HCT116 (cell line): ENCODE results near the gene IGDCC3. TPM values are rescaled to one million over a fixed set of nuclear protein-coding genes. Genes with fewer than 3 reads are reported as not detected.

Experiments used
- ATAC-seq: fragments of 200-7000 bp; cut with Tn5 transposase; 2 replicates; pipeline ENCODE4 v1.9.1; 2020; ENCODE audit warnings: mild to moderate bottlenecking, moderate library complexity
- BruUV-seq: library from RNA; stranded (reverse); fragments of 400-500 nt; replicated peaks from 2 replicates; lab custom pipeline; 2021; lab: Mats Ljungman, UMichigan
- CTCF ChIA-PET: fragments of 300-600 bp; sonication (Branson Sonifier 250); formaldehyde crosslinking; loops from one replicate; lab custom pipeline; 2021; ENCODE audit warnings: antibody characterized with exemption; lab: Charles Lee
- POLR2A ChIA-PET: fragments of 300-600, 350-600 bp; sonication (Branson Sonifier 250); formaldehyde crosslinking; loops from one replicate; lab custom pipeline; 2021; ENCODE audit warnings: antibody characterized with exemption; lab: Charles Lee
- RAD21 ChIA-PET, 2 experiments: fragments of 300-600 bp; sonication (Branson Sonifier 250); formaldehyde crosslinking; loops; one replicate each; lab custom pipeline; 2023; ENCODE audit warnings: low total read pairs in 2 of 2; ENCODE audit not compliant: uncharacterized antibody in 2 of 2, unreplicated experiment in 2 of 2, low non-redundant PET in 1 of 2; lab: Charles Lee
- DNase-seq: peaks from one replicate; pipeline ENCODE4 v3.0.0-alpha.2; 2010; ENCODE audit warnings: low read depth, low spot score
- H2AFZ ChIP-seq: fragments of 200-600 bp; shearing (Covaris generic), sonication (generic); 2 replicates; pipeline ENCODE4 v1.6.1; 2017; ENCODE audit warnings: low read depth, mixed run types, mixed read lengths, antibody characterized with exemption, low read length; ENCODE audit not compliant: poor library complexity, severe bottlenecking
- H3K27ac ChIP-seq: 2 replicates; pipeline ENCODE4 v1.5.1; 2012; ENCODE audit warnings: low read depth, low read length
- H3K27me3 ChIP-seq: fragments of 200-600 bp; sonication (generic); 2 replicates; pipeline ENCODE4 v1.6.1; 2016; ENCODE audit warnings: mixed run types, low read length, mixed read lengths; ENCODE audit not compliant: insufficient read depth
- H3K36me3 ChIP-seq, 2 experiments: fragments of 200-500 bp in 1 of 2; fragments of 200-600 bp in 1 of 2; sonication (Bioruptor generic) in 1 of 2; sonication (generic) in 1 of 2; 2 replicates each; pipeline versions ENCODE4 v1.5.1 to v1.6.1; 2014 to 2016; ENCODE audit warnings: low read length in 2 of 2, inconsistent platforms in 1 of 2, mixed read lengths in 1 of 2, mixed run types in 1 of 2; ENCODE audit not compliant: insufficient read depth in 2 of 2, control insufficient read depth in 1 of 2
- H3K4me1 ChIP-seq, 2 experiments: fragments of 200-600 bp in 1 of 2; sonication (generic) in 1 of 2; 2 replicates each; pipeline versions ENCODE4 v1.5.1 to v1.6.1; 2012 to 2017; ENCODE audit warnings: low read length in 2 of 2, inconsistent platforms in 1 of 2, mild to moderate bottlenecking in 1 of 2, mixed read lengths in 1 of 2, mixed run types in 1 of 2, moderate library complexity in 1 of 2; ENCODE audit not compliant: insufficient read depth in 2 of 2, control insufficient read depth in 1 of 2
- H3K4me2 ChIP-seq: fragments of 200-600 bp; sonication (generic); 2 replicates; pipeline ENCODE4 v1.6.1; 2017; ENCODE audit warnings: mixed run types, low read length, mixed read lengths
- H3K4me3 ChIP-seq, 2 experiments: fragments of 200-600 bp in 1 of 2; sonication (generic) in 1 of 2; replicated peaks in 1 of 2; 2 replicates each; pipeline ENCODE4 v1.5.1; 2011 to 2016; ENCODE audit warnings: low read length in 2 of 2, control low read depth in 1 of 2, low read depth in 1 of 2, mild to moderate bottlenecking in 1 of 2, mixed read lengths in 1 of 2, mixed run types in 1 of 2
- H3K79me2 ChIP-seq: fragments of 200-600 bp; sonication (generic); 2 replicates; pipeline ENCODE4 v1.6.1; 2017; ENCODE audit warnings: mild to moderate bottlenecking, mixed run types, low read length, moderate library complexity, mixed read lengths; ENCODE audit not compliant: insufficient read depth
- H3K9ac ChIP-seq: fragments of 200-600 bp; sonication (generic); 2 replicates; pipeline ENCODE4 v1.6.1; 2016; ENCODE audit warnings: low read length, mixed read lengths
- H3K9me2 ChIP-seq: fragments of 200-600 bp; sonication (generic), shearing (Covaris generic); 2 replicates; pipeline ENCODE4 v1.6.1; 2017; ENCODE audit warnings: mixed run types, mild to moderate bottlenecking, moderate library complexity; ENCODE audit not compliant: insufficient read depth
- H3K9me3 ChIP-seq, 2 experiments: fragments of 200-500 bp in 1 of 2; fragments of 200-600 bp in 1 of 2; sonication (Bioruptor generic) in 1 of 2; sonication (generic) in 1 of 2; 2 replicates each; pipeline ENCODE4 v1.6.1; 2014 to 2017; ENCODE audit warnings: low read length in 2 of 2, mixed read lengths in 2 of 2, inconsistent platforms in 1 of 2, low read depth in 1 of 2, mild to moderate bottlenecking in 1 of 2, mixed run types in 1 of 2, moderate library complexity in 1 of 2; ENCODE audit not compliant: control insufficient read depth in 1 of 2, insufficient read depth in 1 of 2
- H4K20me1 ChIP-seq: fragments of 200-600 bp; sonication (generic), shearing (Covaris generic); 2 replicates; pipeline ENCODE4 v1.6.1; 2017; ENCODE audit warnings: mixed run types, mild to moderate bottlenecking, moderate library complexity; ENCODE audit not compliant: insufficient read depth
- CBX3 ChIP-seq: IDR thresholded peaks from 2 replicates; pipeline ENCODE4 v1.6.1; 2012; ENCODE audit warnings: low read depth
- EGR1 ChIP-seq: IDR thresholded peaks from 2 replicates; pipeline ENCODE4 v1.6.1; 2012; ENCODE audit warnings: low read depth
- ELF1 ChIP-seq: IDR thresholded peaks from 2 replicates; pipeline ENCODE4 v1.6.1; 2012; ENCODE audit warnings: low read depth, borderline replicate concordance
- EZH2 ChIP-seq: fragments of 200-600 bp; sonication (generic); IDR thresholded peaks from 2 replicates; pipeline ENCODE4 v1.6.1; 2017; ENCODE audit warnings: antibody characterized with exemption, mixed run types
- FOSL1 ChIP-seq: IDR thresholded peaks from 2 replicates; pipeline ENCODE4 v1.6.1; 2012; ENCODE audit warnings: low read depth
- JUND ChIP-seq: IDR thresholded peaks from 2 replicates; pipeline ENCODE4 v1.6.1; 2012
- POLR2A ChIP-seq: IDR thresholded peaks from 2 replicates; pipeline ENCODE4 v1.7.0; 2011; ENCODE audit warnings: borderline replicate concordance; ENCODE audit not compliant: insufficient read depth, insufficient read length; ENCODE audit errors: extremely low read depth
- POLR2AphosphoS5 ChIP-seq: IDR thresholded peaks from 2 replicates; pipeline ENCODE4 v1.6.1; 2011; ENCODE audit warnings: mild to moderate bottlenecking, low read depth, low read length, moderate library complexity
- TCF7L2 ChIP-seq: IDR thresholded peaks from 2 replicates; pipeline ENCODE4 v1.7.0; 2011; ENCODE audit warnings: borderline replicate concordance, inconsistent platforms; ENCODE audit not compliant: insufficient read depth, insufficient read length; ENCODE audit errors: extremely low read depth
- YY1 ChIP-seq: IDR thresholded peaks from 2 replicates; pipeline ENCODE4 v1.6.1; 2011; ENCODE audit warnings: low read length, low read depth, moderate library complexity, mild to moderate bottlenecking; ENCODE audit not compliant: insufficient replicate concordance; ENCODE audit errors: extremely low read depth
- ZNF274 ChIP-seq: fragments of 200-500 bp; sonication (Bioruptor generic); IDR thresholded peaks from 2 replicates; pipeline ENCODE4 v1.6.1; 2014; ENCODE audit warnings: mild to moderate bottlenecking, low read depth, low read length, inconsistent platforms
- intact Hi-C: fragments of 100-400 bp; cut with micrococcal nuclease; formaldehyde crosslinking; loops from 2 replicates; pipeline ENCODE4 v1.10.0; 2022
- total RNA-seq: library from RNA; stranded (reverse); gene quantifications from one replicate; pipeline ENCODE4 v1.2.1, GENCODE V29; 2021; ENCODE audit not compliant: unreplicated experiment
- TF ChIP-seq, protein P1 (sequence below): IDR thresholded peaks from 2 replicates; pipeline ENCODE4 v1.6.1; 2011; ENCODE audit warnings: mild to moderate bottlenecking, low read length, moderate library complexity; ENCODE audit not compliant: insufficient replicate concordance; ENCODE audit errors: extremely low read depth
- TF ChIP-seq, protein P2 (sequence below), 3 experiments: fragments of 200-600 bp in 1 of 3; sonication (generic) in 1 of 3; IDR thresholded peaks in 2 of 3; conservative IDR thresholded peaks in 1 of 3; 2 replicates each; pipeline ENCODE4 v1.5.1; 2012 to 2017; ENCODE audit warnings: low read depth in 2 of 3, low read length in 2 of 3, antibody characterized with exemption in 1 of 3, borderline replicate concordance in 1 of 3, control low read depth in 1 of 3, mild to moderate bottlenecking in 1 of 3, mixed read lengths in 1 of 3, mixed run types in 1 of 3, moderate library complexity in 1 of 3; ENCODE audit not compliant: insufficient read depth in 1 of 3

The IGDCC3 gene
- total RNA-seq, 1 experiment from 2014 or later = 0.44 TPM

DNA sequence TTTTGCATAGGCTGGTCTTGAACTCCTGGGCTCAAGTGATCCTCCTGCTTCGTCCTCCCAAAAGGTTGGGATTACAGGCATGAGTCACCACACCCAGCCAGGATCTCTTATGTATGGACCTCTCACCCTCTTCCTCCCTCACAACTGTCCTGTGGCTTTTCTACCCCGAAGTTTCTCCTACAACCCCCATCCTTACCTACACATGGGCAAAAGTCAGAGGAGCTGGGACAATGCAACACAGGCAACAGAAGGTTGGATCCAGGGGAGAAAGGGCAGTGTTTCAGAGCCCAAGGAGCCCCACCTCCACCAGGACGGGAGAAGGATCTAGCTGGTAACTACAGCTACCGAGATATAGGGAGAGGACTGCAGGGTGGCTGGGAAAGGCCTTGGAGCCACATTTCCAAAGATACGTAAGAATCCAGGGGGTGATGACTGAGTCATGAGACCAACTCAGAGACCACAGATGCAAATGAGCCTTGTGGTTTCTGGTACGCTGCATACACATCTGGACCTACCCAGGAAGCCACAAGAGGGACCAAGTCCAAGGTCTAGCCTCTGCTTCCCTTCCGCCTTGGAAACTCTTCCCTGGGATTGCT is 31.3 kb upstream of the IGDCC3 start:
- BruUV-seq = no TSS peak
- Histone ChIP-seq H3K4me2 (no peak overlapping the region), H3K9ac (no peak overlapping the region), H3K27ac (no peak overlapping the region)
- intact Hi-C loops = no loop called here
- TF ChIP-seq CBX3 (no peak), ZNF274 (no peak), TCF7L2 (no peak), EZH2 (no peak), FOSL1 (no peak), POLR2A (no peak), ELF1 (no peak), POLR2AphosphoS5 (no peak), JUND (no peak), YY1 (no peak), EGR1 (no peak)
- TF ChIP-seq, protein P1, sequence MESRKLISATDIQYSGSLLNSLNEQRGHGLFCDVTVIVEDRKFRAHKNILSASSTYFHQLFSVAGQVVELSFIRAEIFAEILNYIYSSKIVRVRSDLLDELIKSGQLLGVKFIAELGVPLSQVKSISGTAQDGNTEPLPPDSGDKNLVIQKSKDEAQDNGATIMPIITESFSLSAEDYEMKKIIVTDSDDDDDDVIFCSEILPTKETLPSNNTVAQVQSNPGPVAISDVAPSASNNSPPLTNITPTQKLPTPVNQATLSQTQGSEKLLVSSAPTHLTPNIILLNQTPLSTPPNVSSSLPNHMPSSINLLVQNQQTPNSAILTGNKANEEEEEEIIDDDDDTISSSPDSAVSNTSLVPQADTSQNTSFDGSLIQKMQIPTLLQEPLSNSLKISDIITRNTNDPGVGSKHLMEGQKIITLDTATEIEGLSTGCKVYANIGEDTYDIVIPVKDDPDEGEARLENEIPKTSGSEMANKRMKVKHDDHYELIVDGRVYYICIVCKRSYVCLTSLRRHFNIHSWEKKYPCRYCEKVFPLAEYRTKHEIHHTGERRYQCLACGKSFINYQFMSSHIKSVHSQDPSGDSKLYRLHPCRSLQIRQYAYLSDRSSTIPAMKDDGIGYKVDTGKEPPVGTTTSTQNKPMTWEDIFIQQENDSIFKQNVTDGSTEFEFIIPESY = no peak
- TF ChIP-seq, protein P2, sequence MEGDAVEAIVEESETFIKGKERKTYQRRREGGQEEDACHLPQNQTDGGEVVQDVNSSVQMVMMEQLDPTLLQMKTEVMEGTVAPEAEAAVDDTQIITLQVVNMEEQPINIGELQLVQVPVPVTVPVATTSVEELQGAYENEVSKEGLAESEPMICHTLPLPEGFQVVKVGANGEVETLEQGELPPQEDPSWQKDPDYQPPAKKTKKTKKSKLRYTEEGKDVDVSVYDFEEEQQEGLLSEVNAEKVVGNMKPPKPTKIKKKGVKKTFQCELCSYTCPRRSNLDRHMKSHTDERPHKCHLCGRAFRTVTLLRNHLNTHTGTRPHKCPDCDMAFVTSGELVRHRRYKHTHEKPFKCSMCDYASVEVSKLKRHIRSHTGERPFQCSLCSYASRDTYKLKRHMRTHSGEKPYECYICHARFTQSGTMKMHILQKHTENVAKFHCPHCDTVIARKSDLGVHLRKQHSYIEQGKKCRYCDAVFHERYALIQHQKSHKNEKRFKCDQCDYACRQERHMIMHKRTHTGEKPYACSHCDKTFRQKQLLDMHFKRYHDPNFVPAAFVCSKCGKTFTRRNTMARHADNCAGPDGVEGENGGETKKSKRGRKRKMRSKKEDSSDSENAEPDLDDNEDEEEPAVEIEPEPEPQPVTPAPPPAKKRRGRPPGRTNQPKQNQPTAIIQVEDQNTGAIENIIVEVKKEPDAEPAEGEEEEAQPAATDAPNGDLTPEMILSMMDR (IDR thresholded peaks at IDR 0.05 in 2 of 3, conservative IDR thresholded peaks at IDR 0.05 in 1 of 3; ENCODE audit: borderline replicate concordance in 1 of 3, insufficient read depth in 1 of 3, low read depth in 2 of 3, low read length in 2 of 3) = no peak
- TF ChIP-seq, all 23 proteins: peak for 0
- ChIA-PET CTCF (no interaction called here), POLR2A (no interaction called here), RAD21 (no interaction called here)
- no peak overlapping the region for H2AFZ ChIP-seq
- H3K27me3 ChIP-seq = no peaks in the 10 kb centered on the region
- DNase-seq = no peak
- no peak overlapping the region for H3K4me3 ChIP-seq
- no peaks in the 10 kb centered on the region for H3K9me2 ChIP-seq
- H3K79me2 ChIP-seq = no peaks in the 10 kb centered on the region
- H3K9me3 ChIP-seq = no peaks in the 10 kb centered on the region
- H3K36me3 ChIP-seq = no peaks in the 10 kb centered on the region
- H3K4me1 ChIP-seq = peaks cover 0 to 14% of the 10 kb centered on the region in 2 experiments; a peak in 1 of 4 replicates
- H4K20me1 ChIP-seq = no peaks in the 10 kb centered on the region
- no peak; the same call in 1 of the 2 replicates for ATAC-seq
